Fibroblast of mammary gland (primary cell): ENCODE measurements around the gene LRRC45.

Experiments used
- DNase-seq: peaks from one replicate; pipeline ENCODE4 v3.0.0-alpha.2; 2010; ENCODE audit warnings: low read depth
- H3K4me3 ChIP-seq: 2 replicates; pipeline ENCODE4 v1.5.1; 2011; ENCODE audit warnings: low read depth, mild to moderate bottlenecking, low read length, moderate library complexity; ENCODE audit not compliant: control insufficient read depth
- TF ChIP-seq, protein P1 (sequence below): conservative IDR thresholded peaks from 2 replicates; pipeline ENCODE4 v1.5.1; 2011; ENCODE audit warnings: low read depth, low read length, inconsistent platforms; ENCODE audit not compliant: control insufficient read depth, insufficient read depth

LRRC45 gene

DNA sequence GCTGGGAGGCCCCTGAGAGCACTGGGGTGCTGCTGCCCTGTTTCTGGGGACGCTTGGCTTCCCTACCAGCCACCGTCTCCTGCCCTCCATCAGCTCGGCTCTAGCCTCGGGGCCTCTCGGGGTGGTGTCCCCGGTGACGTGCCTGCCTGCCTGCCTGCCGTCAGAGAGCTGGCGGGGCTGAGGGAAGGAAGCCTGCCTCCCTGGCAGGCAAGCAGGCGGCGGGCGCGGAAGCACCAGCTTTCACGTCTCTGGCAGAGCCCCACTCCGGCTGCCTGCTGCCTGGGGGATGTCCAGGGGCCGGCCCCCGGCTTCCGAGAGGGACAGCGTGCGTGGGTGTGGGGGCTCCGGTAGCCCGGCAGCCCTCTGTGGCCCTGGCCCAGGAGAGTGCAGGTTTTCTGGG lies 9.8 kb upstream of the LRRC45 start:
- no peak overlapping the region for H3K4me3 ChIP-seq
- no peak for DNase-seq
- TF ChIP-seq, protein P1, sequence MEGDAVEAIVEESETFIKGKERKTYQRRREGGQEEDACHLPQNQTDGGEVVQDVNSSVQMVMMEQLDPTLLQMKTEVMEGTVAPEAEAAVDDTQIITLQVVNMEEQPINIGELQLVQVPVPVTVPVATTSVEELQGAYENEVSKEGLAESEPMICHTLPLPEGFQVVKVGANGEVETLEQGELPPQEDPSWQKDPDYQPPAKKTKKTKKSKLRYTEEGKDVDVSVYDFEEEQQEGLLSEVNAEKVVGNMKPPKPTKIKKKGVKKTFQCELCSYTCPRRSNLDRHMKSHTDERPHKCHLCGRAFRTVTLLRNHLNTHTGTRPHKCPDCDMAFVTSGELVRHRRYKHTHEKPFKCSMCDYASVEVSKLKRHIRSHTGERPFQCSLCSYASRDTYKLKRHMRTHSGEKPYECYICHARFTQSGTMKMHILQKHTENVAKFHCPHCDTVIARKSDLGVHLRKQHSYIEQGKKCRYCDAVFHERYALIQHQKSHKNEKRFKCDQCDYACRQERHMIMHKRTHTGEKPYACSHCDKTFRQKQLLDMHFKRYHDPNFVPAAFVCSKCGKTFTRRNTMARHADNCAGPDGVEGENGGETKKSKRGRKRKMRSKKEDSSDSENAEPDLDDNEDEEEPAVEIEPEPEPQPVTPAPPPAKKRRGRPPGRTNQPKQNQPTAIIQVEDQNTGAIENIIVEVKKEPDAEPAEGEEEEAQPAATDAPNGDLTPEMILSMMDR = no peak

DNA sequence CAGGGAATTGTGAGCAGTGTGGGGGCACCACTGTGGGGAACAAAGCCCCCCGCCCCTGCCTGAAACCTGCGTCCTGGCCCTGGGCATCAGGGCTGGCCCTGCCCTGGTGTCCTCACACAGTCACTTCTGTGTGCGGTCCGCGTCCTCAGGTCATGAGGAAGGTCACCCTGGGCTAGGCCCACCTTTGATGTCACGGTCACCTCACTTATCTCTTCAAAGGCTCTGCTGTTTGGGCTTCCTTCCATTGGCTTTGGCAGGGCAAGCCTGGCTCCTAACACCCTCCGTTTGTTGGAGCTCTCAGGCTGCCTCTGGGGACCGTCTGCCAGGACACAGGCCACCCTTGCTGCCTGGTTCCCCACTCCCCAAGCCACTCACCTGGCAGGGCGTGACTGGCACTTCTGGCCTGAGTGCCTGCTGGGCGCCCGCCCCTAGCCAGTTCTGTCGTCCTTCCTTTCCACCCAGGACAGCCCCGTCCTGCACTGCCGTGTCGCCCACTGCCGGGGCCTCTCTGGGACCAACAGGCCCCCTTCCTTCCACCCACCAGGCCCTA lies 9.3 kb upstream of the LRRC45 start:
- no peak overlapping the region for H3K4me3 ChIP-seq
- TF ChIP-seq, protein P1 = no peak
- DNase-seq = no peak

DNA sequence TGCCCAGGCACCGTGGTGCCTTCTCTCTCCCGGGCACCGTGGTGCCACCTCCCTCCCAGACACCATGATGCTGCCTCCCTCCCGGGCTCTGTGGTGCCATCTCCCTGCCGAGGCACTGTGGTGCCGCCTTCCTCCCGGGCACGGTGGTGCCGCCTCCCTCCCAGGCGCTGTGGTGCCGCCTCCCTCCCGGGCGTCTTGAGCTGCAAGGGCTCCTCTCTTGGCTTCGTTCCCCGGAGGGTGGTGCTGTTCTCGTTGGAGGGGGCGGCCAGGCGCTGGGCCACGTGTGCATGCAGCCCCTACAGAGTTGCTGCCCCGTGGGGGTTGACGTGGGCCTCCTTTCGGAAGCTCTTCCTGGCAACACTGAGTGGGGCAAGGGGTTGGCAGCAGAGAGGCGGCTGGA lies 8.7 kb upstream of the LRRC45 start:
- no peak overlapping the region for H3K4me3 ChIP-seq
- DNase-seq = no peak

DNA sequence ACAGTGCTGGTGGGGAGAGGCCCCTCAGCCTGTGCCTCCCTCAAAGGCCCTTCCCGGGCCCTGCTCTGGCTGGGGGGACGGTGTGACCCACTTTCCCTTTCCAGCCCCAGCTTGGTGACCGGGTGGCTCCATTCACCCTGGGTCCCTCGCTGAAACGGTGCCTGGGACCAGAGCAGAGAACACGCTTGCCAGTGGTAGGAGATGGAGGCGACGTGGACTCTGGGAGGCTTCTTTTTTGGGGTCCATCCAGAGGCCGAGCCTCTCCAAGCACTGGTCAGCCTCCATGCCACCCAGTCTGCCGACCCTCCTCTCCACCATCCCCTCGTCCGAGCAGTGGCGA lies 8.2 kb upstream of the LRRC45 start:
- no peak overlapping the region for H3K4me3 ChIP-seq
- no peak for DNase-seq
- TF ChIP-seq, protein P1 = no peak

More for the DNA sequence above, 8.7 kb upstream of the LRRC45 start:
- TF ChIP-seq, protein P1 = no peak

DNA sequence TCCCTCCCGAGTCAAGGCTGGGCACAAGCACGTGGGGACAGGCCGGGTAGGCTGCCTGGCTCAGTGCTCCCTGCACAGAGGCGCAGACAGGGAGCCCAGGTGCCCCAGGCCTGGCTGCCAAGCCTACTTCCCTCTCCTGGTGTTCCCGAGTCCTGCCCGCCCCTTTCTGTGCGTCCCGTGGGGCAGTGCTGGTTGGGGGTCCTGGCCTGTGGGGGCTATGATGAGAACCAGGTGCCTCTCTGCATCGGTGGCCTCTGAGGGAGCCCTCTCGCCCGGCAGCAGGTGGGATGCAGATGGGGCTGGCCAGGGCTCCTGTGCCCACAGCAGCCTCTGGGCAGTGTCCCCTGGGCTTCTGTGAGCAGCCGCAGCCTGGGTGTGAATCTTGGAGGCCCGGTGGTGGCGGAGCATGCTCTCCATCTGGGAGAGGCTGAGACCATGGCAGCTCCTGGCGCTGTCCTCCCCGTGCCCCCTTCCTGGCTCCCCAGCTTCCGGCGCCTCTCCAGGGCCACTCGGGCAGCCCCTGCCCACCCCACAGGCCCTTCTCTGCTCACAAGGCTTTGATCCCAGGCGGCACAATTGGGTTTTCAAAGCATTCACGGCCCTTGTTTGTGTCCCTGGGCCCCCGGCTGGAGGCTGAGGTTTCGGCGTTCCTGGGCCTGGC lies 7.7 kb upstream of the LRRC45 start:
- no peak overlapping the region for H3K4me3 ChIP-seq
- DNase-seq = no peak
- TF ChIP-seq, protein P1 = no peak

- H3K4me3 ChIP-seq = no peak overlapping the region
- TF ChIP-seq, protein P1 = no peak
- DNase-seq = no peak
Observed at GRCh38 chr17:82016061-82016874, 6.8 kb upstream of the LRRC45 start.
